GM23338 (cell line): Measurements from ENCODE around the gene MYMX.

ENCODE experiments used
- CREB1 ChIP-seq: fragments of 250-450 bp; sonication (Bioruptor Pico); IDR thresholded peaks from 2 replicates; pipeline ENCODE4 v1.5.0; 2020; ENCODE audit warnings: low read depth, mild to moderate bottlenecking, moderate library complexity
- CTCF ChIP-seq, 2 experiments: fragments of 200-600 bp in 1 of 2; sonication (generic) in 1 of 2; conservative IDR thresholded peaks; 2 replicates each; pipeline versions ENCODE4 v1.5.1 to v1.6.1; 2016 to 2017; ENCODE audit warnings: antibody characterized with exemption in 2 of 2, low read depth in 2 of 2, mild to moderate bottlenecking in 2 of 2, moderate library complexity in 1 of 2
- EZH2 ChIP-seq: fragments of 200-600 bp; sonication (generic); IDR thresholded peaks from one replicate; pipeline ENCODE4 v1.8.0; 2017; ENCODE audit warnings: antibody characterized with exemption, mild to moderate bottlenecking, low read depth; ENCODE audit not compliant: unreplicated experiment
- POLR2AphosphoS5 ChIP-seq: IDR thresholded peaks from 2 replicates; pipeline ENCODE4 v1.6.1; 2016; ENCODE audit warnings: antibody characterized with exemption, low read depth

DNA sequence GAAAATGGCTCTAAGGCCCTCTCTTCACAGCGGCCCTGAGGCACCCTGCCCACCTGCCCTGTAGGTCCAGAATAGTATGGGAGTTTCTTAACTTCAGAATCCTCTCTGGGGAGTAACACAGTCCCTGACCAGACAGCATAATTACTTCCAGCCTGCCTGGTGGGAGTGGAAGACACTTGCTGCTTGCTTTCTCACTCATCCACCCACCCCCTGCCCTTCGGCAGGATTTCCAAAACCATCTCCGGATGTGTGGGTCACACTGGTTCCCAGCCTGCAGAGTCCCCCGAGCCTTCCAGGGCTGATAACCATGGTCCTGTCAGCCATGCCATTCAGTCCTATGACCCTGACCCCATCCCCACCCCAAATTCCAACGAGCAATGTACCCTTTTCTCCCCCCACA lies 12.1 kb downstream of the MYMX start:
- TF ChIP-seq CTCF (conservative IDR thresholded peaks at IDR 0.05; ENCODE audit: low read depth in 2 of 2) = no peak
- no peak for TF ChIP-seq EZH2
- no peak for TF ChIP-seq CREB1 (CRISPR knock-in tag)
- TF ChIP-seq POLR2AphosphoS5 = no peak
